Large intestine (tissue), 3 donors: ENCODE measurements around the gene MUC20. TPM values are rescaled to one million over a fixed set of nuclear protein-coding genes. Genes with fewer than 3 reads are reported as not detected.
"Not testable (repeated sequence)": the region's sequence is repeated elsewhere in the genome, so short reads cannot be mapped to it uniquely, and the experiment has no call there.

ENCODE experiments used
- DNase-seq, 2 donors: peaks; one replicate each; pipeline versions ENCODE4 v3.0.0 to v3.0.0-alpha.2; 2013
- H3K27ac ChIP-seq: one replicate; pipeline ENCODE4 v1.5.1; 2013; ENCODE audit warnings: low read length
- H3K27me3 ChIP-seq: 2 replicates; pipeline ENCODE4 v1.6.1; 2013; ENCODE audit warnings: low read length; ENCODE audit not compliant: control insufficient read depth, insufficient read depth
- H3K36me3 ChIP-seq: 2 replicates; pipeline ENCODE4 v1.6.1; 2013; ENCODE audit warnings: low read length; ENCODE audit not compliant: control insufficient read depth, insufficient read depth
- H3K4me1 ChIP-seq: one replicate; pipeline ENCODE4 v1.6.1; 2013; ENCODE audit warnings: low read length; ENCODE audit not compliant: control insufficient read depth, insufficient read depth
- H3K4me3 ChIP-seq: one replicate; pipeline ENCODE4 v1.5.1; 2013; ENCODE audit warnings: low read length
- H3K9me3 ChIP-seq: one replicate; pipeline ENCODE4 v1.6.1; 2013; ENCODE audit warnings: mild to moderate bottlenecking, low read depth, low read length, moderate library complexity; ENCODE audit not compliant: control insufficient read depth
- WGBS: methylation state at CpG from one replicate; pipeline ENCODE4 v1.1.5; 2013; ENCODE audit warnings: low lambda C conversion rate; ENCODE audit not compliant: insufficient coverage; 5-methylcytosine and 5-hydroxymethylcytosine counted together
- polyA plus RNA-seq: library from polyadenylated mRNA; unstranded; fragments of 120-200 nt; gene quantifications from one replicate; pipeline ENCODE4 v1.2.1, GENCODE V29; 2013

Gene MUC20
- polyA plus RNA-seq, 1 donor = 34.5 TPM

GRCh38 chr3:195693428-195694216, 27.2 kb upstream of the MUC20 start:
- Histone ChIP-seq H3K36me3 (peaks cover 53% of the 10 kb centered on the region), H3K4me1 (peaks cover 7% of the 10 kb centered on the region), H3K9me3 (no peaks in the 10 kb centered on the region), H3K27ac (no peak overlapping the region), H3K27me3 (no peaks in the 10 kb centered on the region), H3K4me3 (no peak overlapping the region)
- WGBS = 83% methylated on average over 12 of the region's 13 CpGs
- peak in 1 of 2 donors; percentile 16 for DNase-seq

- peak in 1 of 2 donors; percentile 10 for DNase-seq
- peaks cover 50% of the 10 kb centered on the region for H3K36me3 ChIP-seq
- 95% methylated on average over 7 of the region's 8 CpGs for WGBS
These were observed 26.3 kb upstream of the MUC20 start for GRCh38 chr3:195694217-195695076.

GRCh38 chr3:195696632-195697278, 24.0 kb upstream of the MUC20 start:
- DNase-seq = peak in 1 of 2 donors; percentile 11
- Histone ChIP-seq H3K36me3 (peaks cover 45% of the 10 kb centered on the region), H3K4me3 (no peak overlapping the region), H3K27me3 (no peaks in the 10 kb centered on the region), H3K4me1 (no peaks in the 10 kb centered on the region), H3K27ac (no peak overlapping the region), H3K9me3 (no peaks in the 10 kb centered on the region)
- WGBS = 90% methylated on average over 15 of the region's 31 CpGs

More at GRCh38 chr3:195694217-195695076, 26.3 kb upstream of the MUC20 start:
- H3K9me3 ChIP-seq, H3K27ac ChIP-seq, H3K4me3 ChIP-seq, H3K27me3 ChIP-seq, H3K4me1 ChIP-seq: not testable (repeated sequence)

- 57% methylated on average over 11 of the region's 11 CpGs for WGBS
- Histone ChIP-seq H3K27me3 (no peaks in the 10 kb centered on the region), H3K27ac (no peak overlapping the region), H3K9me3 (no peaks in the 10 kb centered on the region), H3K4me1 (no peaks in the 10 kb centered on the region), H3K36me3 (peaks cover 36% of the 10 kb centered on the region), H3K4me3 (no peak overlapping the region)
- DNase-seq = peak in 1 of 2 donors; percentile 31
These were observed 23.0 kb upstream of the MUC20 start for GRCh38 chr3:195697582-195698324.

GRCh38 chr3:195698325-195698646, 22.5 kb upstream of the MUC20 start:
- Histone ChIP-seq H3K4me3 (no peak overlapping the region), H3K9me3 (no peaks in the 10 kb centered on the region), H3K36me3 (peaks cover 30% of the 10 kb centered on the region), H3K4me1 (no peaks in the 10 kb centered on the region), H3K27me3 (no peaks in the 10 kb centered on the region), H3K27ac (no peak overlapping the region)
- peak in 1 of 2 donors; percentile 17 for DNase-seq
- WGBS = 83% methylated on average over 4 of the region's 4 CpGs

GRCh38 chr3:195698647-195699387, 22.0 kb upstream of the MUC20 start:
- H3K36me3 ChIP-seq = peaks cover 25% of the 10 kb centered on the region
- 83% methylated on average over 4 of the region's 5 CpGs for WGBS
- H3K27me3 ChIP-seq = no peaks in the 10 kb centered on the region
- peak in 1 of 2 donors; percentile 40 for DNase-seq
- no peak overlapping the region for H3K27ac ChIP-seq
- no peak overlapping the region for H3K4me3 ChIP-seq
- no peaks in the 10 kb centered on the region for H3K4me1 ChIP-seq
- no peaks in the 10 kb centered on the region for H3K9me3 ChIP-seq

- H3K36me3 ChIP-seq = peaks cover 20% of the 10 kb centered on the region
- DNase-seq = peak in 1 of 2 donors; percentile 33
- H3K27me3 ChIP-seq = no peaks in the 10 kb centered on the region
- H3K9me3 ChIP-seq = no peaks in the 10 kb centered on the region
- 93% methylated on average over 2 of the region's 2 CpGs for WGBS
- H3K27ac ChIP-seq = no peak overlapping the region
- no peaks in the 10 kb centered on the region for H3K4me1 ChIP-seq
- no peak overlapping the region for H3K4me3 ChIP-seq
These were observed 21.4 kb upstream of the MUC20 start for GRCh38 chr3:195699388-195699771.

GRCh38 chr3:195699860-195700259, 20.9 kb upstream of the MUC20 start:
- H3K4me3 ChIP-seq = no peak overlapping the region
- no peaks in the 10 kb centered on the region for H3K27me3 ChIP-seq
- no peaks in the 10 kb centered on the region for H3K9me3 ChIP-seq
- 82% methylated on average over 6 of the region's 6 CpGs for WGBS
- H3K27ac ChIP-seq = no peak overlapping the region
- DNase-seq = peak in 1 of 2 donors; percentile 52
- H3K4me1 ChIP-seq = no peaks in the 10 kb centered on the region
- peaks cover 16% of the 10 kb centered on the region for H3K36me3 ChIP-seq

GRCh38 chr3:195700319-195700718, 20.5 kb upstream of the MUC20 start:
- DNase-seq = no peak
- no peaks in the 10 kb centered on the region for H3K9me3 ChIP-seq
- H3K27ac ChIP-seq = no peak overlapping the region
- 90% methylated on average over 4 of the region's 5 CpGs for WGBS
- no peaks in the 10 kb centered on the region for H3K4me1 ChIP-seq
- H3K36me3 ChIP-seq = peaks cover 14% of the 10 kb centered on the region
- no peak overlapping the region for H3K4me3 ChIP-seq
- H3K27me3 ChIP-seq = no peaks in the 10 kb centered on the region
